GM12892 (cell line): ENCODE results near the gene MRPL33.

Experiments
- DNase-seq: peaks from one replicate; pipeline ENCODE4 v3.0.0; 2011; ENCODE audit not compliant: insufficient read length
- FAIRE-seq: peaks from 2 replicates; lab custom pipeline; 2011; peaks lifted over from hg19 to GRCh38; lab: Jason Lieb, UNC
- POLR2A ChIP-seq: IDR thresholded peaks from 2 replicates; pipeline ENCODE4 v1.6.1; 2011; ENCODE audit warnings: low read depth, low read length, control low read depth
- POLR2AphosphoS5 ChIP-seq: IDR thresholded peaks from 2 replicates; pipeline ENCODE4 v1.6.1; 2011; ENCODE audit warnings: low read depth, low read length, control low read depth
- TAF1 ChIP-seq: IDR thresholded peaks from 2 replicates; pipeline ENCODE4 v1.6.1; 2011; ENCODE audit warnings: low read depth, mild to moderate bottlenecking, control low read depth, low read length, borderline replicate concordance

Gene MRPL33

DNA sequence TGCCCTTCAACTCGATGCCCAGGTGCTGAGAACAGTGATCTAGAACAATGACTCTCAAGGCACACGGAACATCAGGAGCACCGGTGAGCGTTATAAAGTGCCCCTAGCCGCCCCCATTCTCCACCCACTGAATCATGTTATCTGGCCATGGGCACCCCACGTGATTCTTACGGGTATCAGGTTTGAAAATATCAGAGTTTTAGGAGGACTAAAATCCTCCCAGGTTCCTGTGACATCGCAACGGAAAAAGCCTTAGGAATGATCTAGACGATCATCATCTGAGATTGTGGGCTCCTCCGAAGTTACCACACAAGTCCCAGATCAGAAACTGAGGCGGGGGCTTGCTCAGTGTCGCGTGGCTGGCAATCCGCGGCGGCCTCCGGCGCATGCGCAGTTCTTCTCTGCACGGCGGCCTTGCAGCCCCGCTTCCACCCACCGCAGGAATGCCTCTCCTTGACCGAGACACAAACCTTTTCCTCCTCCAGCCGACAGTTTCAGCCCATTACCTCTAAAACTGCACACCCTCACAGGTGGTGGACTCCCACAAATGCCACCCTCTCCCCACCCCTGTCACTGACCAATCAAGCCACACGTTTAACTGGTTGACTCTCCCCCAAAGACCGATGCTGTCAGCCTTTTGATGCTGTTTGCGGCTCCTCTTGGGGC is 5.8 kb upstream of the MRPL33 start:
- no peak for FAIRE-seq
- DNase-seq, result no peak
- no peak for TF ChIP-seq TAF1
- TF ChIP-seq POLR2AphosphoS5, result no peak
- TF ChIP-seq POLR2A, result no peak

GRCh38 chr2:27766287-27766661 is 5.2 kb upstream of the MRPL33 start:
- FAIRE-seq, result no peak
- TF ChIP-seq POLR2AphosphoS5, result no peak
- no peak for TF ChIP-seq POLR2A
- TF ChIP-seq TAF1, result no peak
- no peak for DNase-seq

- FAIRE-seq (no peak), DNase-seq (no peak)
- TF ChIP-seq POLR2AphosphoS5, result no peak
- TF ChIP-seq POLR2A, result no peak
- no peak for TF ChIP-seq TAF1
These were observed 344 bp upstream of the MRPL33 start for GRCh38 chr2:27771202-27771547.

- no peak for TF ChIP-seq TAF1
- no peak for TF ChIP-seq POLR2AphosphoS5
- TF ChIP-seq POLR2A, result no peak
- FAIRE-seq, result no peak
- DNase-seq, result no peak
These were observed 1.3 kb downstream of the MRPL33 start for GRCh38 chr2:27772804-27773203.

DNA sequence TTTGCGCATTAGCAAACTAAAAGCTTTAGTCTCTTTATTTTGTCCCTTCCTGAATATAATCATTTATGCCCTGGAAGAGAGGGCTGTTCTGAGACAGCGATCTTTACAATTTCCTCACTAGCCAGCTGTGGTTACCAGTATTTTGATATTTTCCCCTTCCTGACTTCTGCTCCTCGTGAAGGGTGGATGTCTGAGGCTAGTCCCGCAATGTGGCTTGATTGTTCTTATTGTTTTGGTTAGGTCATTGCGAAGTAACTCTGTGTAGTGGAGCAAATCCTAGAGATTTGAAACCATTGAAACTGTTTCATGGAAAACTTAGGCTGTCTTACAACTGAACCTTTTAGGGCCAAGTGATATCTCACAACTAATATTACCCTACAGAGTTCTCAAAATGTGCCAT is 2.4 kb downstream of the MRPL33 start:
- no peak for FAIRE-seq
- no peak for TF ChIP-seq TAF1
- no peak for TF ChIP-seq POLR2A
- TF ChIP-seq POLR2AphosphoS5, result no peak
- no peak for DNase-seq

DNA sequence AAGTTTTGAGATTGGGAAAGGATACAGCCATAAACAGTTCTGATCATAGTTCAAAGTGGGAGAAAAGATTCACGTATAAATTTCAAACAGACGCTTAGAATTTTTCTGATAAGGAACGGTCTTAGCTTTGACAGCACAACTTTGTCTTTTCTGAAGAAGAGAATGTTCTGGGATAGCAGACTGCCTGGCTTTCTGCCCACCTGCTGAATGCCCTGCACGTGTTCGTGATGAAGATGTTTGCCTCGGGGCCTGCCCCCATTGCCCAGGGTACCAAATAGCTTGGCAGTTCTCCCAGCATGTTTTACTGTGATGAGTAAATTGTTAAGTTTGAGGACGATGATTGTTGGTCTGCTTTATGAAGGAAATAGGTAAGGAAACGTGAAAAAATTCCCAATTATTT is 4.6 kb downstream of the MRPL33 start:
- DNase-seq, result no peak
- FAIRE-seq, result no peak
- TF ChIP-seq TAF1 (no peak), POLR2A (no peak), POLR2AphosphoS5 (no peak)

GRCh38 chr2:27776696-27777095 is 5.2 kb downstream of the MRPL33 start:
- FAIRE-seq (no peak), DNase-seq (no peak)
- TF ChIP-seq TAF1, result no peak

DNA sequence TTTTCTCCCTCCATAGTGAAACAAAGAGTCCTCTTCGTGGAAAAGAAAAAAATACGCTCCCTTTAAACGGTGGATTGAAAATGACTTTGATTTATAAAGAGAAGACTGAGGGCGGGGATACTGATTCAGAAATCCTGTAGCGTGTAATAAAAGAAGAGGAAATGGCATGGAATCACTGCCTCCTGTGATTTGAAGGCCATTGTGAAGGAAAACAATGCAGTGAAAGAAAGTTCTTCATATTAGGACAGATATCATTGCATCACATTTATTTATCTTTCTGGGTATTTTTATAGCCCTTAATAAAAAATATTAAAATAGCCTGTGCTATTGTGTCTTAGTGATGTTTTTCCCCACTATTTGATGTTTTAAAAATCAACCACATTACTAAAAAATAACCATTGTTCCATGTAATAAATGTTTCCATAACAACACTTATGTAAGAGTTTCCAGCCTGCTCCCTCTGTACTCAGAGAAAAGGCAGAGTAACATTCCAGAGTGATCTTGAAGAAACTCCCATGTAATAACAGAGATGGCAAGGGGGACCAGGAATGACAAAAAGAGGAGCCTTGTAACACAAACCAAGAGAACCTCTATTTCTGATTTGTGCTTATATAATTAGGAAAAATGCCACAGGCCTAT is 8.0 kb downstream of the MRPL33 start:
- no peak for TF ChIP-seq POLR2AphosphoS5
- FAIRE-seq (no peak), DNase-seq (no peak)

DNA sequence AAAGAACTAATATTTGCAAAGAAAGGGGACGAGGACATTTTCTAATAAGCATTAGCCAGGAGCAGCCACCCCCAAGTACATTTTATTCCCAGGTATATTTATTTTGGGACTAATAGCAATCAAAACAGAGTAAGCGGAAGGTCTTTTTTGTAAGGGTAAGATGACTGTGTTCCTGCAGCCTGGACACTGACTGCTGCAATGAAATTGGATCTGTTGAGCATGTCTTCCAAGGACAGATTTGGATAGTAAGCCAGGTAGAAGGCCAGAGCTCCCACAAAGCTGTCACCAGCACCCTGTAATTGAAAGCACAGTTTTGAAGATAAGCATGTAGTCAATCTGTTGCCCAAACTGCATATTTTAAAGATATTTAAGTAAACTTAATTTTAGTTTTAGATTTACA is 10.0 kb downstream of the MRPL33 start:
- no peak for DNase-seq
- no peak for FAIRE-seq
- TF ChIP-seq TAF1 (no peak), POLR2A (no peak), POLR2AphosphoS5 (no peak)

- TF ChIP-seq POLR2A (no peak), POLR2AphosphoS5 (no peak), TAF1 (no peak)
- DNase-seq (no peak), FAIRE-seq (no peak)
These were observed 11.2 kb downstream of the MRPL33 start for GRCh38 chr2:27782701-27783100.

GRCh38 chr2:27790796-27791195 is 19.3 kb downstream of the MRPL33 start:
- no peak for FAIRE-seq
- TF ChIP-seq POLR2AphosphoS5 (no peak), POLR2A (no peak), TAF1 (no peak)
- DNase-seq, result no peak

DNA sequence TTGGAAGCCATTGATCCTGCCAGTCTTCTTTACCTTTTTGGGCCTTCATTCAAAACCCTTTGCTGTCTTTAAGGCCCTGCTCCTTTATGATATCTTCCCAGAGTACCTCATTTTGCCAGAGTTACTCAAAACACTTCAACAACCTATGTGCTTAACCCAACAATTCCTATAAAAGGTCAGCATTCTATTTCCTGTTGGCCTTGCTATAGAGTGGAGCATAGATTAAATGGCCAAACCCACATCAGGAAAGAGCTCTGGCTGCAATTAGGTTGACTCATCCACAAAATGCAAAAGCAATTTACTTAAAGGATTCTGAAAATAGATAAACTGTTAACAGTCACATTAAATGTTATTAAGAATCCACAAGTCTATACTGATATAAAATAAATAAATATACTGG is 21.2 kb downstream of the MRPL33 start:
- no peak for FAIRE-seq
- TF ChIP-seq POLR2A (no peak), TAF1 (no peak), POLR2AphosphoS5 (no peak)
- DNase-seq, result no peak
